NCI-H82 treated with DMSO at 0.1 percent for 48 hours (cell line): ENCODE results near the gene EPC1.

Experiments
- DNase-seq: peaks from one replicate; lab custom pipeline; 2025; ENCODE audit not compliant: unreplicated experiment; lab: John Stamatoyannopoulos, UW

The EPC1 gene

DNA sequence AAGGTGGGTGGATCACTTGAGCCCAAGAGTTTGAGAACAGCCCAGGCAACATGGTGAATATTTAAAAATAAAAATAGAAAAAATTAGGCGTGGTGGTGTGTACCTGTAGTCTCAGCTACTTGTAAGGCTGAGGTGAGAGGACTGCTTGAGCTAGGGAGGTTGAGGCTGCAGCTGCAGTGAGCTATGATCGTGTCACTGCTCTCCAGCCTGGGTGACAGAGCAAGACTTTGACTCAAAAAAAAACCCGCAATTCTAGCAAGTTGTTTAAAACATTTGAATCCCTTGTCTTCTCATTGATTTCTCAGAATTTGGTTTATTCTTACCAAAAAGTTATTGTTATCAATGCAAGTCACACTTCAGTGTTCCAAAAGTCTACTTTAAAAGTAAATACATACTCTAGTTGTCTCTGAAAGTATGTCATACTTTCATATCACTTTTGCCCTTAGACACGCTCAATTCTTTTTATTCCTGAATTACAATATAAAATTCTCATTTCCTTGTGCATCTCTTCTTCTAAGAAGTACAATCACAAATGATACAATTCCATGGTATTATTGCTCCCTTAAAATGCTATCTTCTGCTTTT, 6.3 kb downstream of the EPC1 start:
- no peak for DNase-seq

DNA sequence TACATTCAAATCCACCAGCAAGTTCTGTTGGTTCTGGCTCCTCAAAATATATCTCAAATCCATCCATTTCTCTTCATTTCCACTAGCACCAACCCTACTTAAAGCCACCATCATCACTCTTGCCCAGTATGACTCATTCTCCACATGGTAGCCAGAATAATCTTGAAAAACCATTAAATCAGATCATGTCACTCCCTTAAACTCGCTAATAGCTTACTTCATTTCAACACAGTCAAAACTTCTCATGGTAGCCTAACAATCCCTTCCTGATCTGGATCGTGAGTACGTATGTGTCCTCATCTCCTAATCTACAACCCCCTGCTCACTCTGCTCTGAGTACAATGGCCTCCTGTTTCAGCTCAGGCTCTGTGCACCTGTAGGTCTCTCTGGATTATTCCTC, 8.7 kb downstream of the EPC1 start:
- DNase-seq: no peak

DNA sequence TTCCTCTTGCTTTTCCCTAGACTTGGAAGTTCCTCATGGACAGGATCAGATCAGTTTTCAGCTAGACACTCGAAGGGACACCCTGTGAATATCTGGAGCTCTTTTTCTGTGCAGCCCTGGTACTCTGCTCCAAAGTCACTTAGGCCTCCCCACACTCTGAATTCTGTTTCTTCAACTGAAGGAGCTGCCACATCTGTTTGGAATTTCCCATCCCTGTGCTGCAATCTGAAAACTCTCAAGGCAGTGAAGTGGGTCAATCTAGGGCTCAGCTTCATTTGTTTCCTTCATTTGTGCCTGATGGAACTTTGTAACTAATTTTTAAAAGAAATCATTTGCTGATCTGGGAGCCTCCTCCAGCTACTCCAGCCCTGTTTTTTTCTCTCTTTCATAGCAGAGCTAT, 9.6 kb downstream of the EPC1 start:
- no peak for DNase-seq

DNA sequence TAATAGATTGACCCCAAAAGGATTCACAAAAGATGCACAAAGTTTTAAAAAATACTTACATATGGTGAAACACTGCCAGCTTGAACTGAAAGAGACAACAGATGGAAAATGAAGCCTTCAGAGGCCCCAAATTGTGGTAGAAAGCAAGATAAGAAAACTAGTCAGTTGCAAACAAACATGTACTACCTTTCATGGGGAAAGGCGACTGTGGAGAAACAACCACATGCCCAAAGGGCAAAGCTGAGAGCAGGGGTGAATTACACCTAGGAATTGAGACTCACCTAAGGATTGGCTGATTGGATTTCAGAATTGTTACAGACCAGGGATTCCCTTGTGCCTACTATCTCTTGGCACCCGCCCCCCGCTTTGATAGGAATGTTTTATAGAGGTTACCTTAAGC, 13.1 kb downstream of the EPC1 start:
- no peak for DNase-seq

DNA sequence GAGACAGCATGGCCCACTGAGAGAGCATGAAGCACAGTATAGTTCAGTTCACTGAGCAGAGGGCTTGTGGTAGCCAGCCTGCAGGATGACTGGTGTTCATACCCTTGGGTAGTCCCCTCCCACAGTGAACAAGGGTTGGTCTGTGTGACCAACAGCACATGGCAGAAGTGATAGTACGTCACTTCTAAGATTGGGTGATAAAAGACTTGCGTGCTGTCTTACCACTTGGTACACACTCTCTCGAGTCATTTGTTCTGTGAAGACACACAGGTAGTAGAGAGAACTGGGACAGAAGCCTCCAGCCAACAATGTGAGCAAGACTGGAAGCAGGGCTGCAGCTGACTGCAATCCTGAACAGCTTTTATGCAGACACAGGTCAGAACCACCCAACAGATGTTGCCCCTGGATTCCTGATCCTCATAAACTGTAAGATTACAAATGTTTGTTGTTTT, 14.6 kb downstream of the EPC1 start:
- DNase-seq: no peak

DNA sequence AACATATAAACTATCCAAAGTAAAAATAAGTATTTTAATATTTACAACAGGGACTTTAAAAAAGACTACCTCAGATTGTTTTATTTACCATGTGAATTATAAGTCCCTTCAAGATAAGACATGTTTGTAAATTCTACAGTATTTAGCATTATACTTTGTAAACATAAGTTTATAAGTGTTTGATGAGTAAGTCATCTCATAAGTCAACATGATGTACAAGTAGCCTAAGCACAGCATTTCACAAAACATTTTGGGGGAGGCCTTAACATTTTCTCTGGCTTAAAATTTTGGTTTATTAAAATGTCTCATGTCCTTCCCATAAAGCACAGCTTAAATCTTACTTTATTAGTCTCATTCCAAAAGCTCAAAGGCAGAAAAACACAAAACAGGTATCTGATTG, 15.4 kb downstream of the EPC1 start:
- DNase-seq: no peak

DNA sequence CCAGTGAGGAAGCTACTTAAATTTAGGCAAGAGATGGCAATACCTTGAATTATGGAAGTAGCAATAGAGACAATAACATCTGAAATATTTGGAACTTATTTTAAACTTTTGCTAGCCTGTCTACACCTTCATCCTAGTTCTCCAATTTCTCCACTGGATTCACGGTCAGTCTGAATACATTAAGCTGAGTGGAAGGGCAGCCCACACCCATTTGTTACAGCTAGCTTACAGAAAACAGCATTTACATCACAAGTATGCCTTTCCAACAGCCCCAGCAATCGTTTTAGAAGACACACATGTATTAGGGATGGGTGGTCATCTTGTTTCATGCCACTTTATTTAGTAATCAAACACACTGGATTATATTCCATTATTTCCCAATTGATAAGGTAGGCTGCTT, 16.7 kb downstream of the EPC1 start:
- no peak for DNase-seq

DNA sequence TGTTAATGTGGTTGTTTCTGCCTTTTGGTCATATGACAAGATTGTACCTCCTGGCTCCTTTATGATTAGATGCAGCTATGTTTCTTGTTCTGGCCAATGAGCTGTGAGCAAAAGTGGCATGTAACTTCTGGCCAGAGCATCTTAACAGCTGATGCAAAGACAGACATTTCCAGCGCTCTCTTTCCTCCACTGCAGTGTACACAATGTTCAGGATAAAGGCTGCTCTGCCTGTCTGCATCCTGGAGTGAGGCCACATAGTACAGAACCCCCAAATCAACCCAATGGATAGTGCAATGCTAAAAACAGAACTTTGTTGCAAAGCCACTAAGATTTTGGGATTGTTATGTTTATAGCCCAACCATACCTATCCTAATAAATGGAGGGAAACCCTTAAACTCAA, 17.9 kb downstream of the EPC1 start:
- no peak for DNase-seq

DNA sequence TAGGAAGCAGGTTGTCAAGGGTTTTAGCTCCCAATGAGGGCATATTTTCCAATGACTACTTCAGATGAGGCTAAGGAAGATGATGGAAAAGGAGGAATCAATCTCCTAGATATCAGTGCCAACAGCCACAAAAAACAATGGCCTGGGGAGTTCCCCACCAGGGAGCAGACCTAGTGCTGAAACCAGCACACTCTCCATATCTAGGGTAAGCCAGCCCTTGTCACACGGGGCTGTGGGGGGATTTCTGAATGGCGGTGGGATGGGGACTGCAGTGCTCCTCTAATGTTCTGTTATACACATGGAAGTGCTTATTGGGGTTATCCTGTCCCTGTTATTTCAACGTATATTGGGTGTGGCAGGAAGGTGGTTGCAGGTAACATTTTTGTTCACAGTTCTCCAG, 18.5 kb downstream of the EPC1 start:
- no peak for DNase-seq

DNA sequence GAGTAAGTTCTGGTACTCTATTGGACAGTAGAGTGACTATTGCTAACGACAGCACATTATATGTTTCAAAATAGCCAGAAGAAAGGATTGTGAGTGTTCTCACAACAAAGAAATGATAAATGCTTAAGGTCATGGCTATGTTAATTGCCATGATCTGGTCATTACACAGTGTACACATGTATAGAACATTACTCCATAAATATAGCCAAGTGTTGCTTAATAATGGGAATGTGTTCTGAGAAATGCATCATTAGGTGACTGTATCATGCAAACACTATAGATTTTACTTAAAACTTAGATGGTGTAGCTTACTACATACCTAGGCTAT, 19.6 kb downstream of the EPC1 start:
- DNase-seq: no peak

DNA sequence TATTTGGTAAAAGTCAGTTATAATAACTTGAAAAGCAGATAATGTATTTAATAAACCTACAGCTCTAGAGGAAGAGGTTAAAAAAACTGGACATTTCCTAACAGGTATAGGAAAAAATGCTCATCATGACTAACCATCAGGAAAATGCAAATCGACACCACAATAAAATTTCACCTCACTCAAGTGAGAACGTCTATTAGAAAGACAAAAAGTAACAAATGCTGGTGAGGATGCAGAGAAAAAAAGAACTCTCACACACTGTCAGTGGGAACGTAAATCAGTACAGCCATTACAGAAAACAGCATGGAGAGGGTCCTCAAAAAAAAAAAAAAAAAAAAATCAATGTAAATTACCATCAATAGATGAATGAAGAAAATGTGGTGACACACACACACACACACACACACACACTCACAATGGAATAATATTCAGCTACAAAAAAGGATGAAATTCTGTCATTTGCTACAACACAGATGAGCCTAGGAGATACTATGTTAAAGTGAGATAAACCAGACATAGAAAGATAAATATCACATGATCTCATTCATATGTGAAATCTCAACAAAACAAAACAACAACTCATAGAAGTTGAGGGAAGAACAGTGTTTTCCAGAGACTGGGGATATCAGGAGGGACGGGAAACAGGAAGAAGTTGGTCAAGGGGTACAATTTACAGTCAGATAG, 20.1 kb downstream of the EPC1 start:
- no peak for DNase-seq

DNA sequence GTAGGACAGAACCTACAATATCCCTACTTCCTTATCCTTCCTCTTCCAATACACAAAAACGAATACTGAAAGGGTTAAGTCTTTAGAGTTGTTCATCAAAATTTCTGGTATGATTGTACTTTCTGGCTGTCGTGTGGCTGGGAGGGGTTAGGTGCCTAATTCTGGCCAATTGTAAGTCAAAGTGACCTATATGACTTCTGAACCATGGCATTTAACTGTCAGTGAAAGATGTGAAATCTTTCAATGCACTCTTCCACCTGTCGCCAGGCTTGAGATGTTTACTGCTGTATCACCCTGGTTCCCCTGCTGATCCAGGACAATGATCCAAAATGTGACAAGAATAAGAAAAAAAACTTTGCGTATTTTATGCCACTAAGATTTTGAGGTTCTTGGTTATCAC, 20.8 kb downstream of the EPC1 start:
- DNase-seq: no peak

DNA sequence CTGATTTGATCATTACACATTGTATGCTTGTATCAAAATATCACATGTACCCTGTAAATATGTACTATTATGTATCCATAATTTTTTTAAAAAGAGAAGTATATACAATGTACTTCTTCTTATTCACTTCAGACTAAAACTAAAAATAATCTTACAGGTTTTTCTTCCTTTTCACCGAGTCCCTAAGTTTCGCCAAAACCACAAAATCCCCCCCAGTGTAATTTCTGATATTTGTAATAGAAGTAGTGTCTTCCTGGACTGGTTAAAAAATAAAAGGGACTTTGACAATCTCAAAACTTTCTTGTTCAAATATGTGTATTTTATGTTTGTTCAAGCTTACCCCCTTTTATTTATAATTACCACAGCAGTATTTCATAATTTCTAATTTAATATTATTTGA, 23.9 kb downstream of the EPC1 start:
- no peak for DNase-seq

DNA sequence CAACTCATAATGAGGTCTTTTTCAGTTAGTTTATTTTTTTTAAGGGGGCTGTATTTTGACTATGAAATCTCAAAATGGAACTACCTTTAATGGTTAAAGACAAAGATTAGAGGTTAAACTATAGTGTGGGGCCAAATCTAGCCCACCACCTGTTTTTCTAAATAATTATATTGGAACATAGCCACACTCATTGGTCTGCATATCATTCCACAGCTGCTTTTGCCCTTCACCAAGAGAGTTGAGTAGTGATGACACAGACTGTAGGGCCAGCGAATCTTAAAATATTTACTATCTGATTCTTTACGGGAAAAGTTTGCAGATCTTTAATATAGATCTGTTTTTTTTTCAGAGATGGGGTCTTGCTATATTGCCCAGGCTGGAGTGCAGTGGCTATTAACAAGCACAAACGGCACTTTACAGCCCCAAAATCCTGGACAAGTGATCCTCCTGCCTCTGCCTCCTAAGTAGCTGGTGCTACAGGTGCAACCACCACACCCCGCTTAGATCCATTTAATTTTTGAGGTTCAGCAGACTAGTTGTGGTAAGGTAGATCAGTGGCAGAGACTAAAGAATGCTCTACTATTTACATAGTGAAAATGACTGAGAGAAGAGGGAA, 25.8 kb downstream of the EPC1 start:
- DNase-seq: no peak

DNA sequence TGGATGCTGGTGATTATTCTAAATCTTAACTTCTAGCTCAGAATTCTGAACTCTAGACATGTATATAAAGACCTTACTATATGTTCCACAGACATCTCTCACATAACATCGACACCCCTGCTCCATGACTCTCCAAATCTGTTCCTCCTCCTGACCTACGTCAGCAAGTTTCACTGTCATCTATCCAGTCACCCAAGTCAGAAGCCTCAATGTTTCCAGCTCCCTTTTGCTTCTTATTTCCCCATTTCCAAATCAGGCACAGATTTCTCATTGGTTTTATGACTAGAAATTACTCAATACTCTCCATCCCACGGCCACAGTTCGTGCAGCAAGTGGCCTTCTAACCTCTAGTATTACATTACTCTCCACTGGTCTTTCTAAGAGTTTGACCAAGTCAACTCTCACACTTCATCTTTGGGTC, 28.5 kb downstream of the EPC1 start:
- no peak for DNase-seq

DNA sequence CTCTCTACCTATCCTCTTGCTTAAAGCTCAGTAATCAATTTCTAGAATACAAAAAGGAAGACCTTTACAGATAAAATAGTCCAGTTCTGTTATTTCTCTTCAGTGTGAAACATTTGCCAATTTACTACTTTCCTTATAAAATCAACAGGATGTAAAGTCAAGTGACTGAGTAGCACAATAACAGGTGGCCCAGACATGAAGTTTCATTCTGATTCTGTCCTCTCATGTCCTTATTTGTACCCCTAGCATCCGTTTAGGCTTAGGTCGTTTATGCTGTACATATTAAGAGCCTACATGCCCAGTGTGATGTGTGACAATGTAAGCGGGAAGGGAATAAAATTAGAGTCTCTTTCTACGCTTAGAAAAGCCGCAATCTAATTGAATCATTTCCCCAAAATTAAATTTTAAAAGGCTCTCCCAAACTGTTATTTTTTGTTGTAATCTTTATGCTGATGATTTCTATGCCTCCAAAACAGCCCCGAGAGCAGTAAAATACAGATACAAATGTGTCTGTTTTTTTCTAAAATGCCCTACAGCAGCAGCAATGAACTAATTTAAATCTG, 29.1 kb downstream of the EPC1 start:
- DNase-seq: no peak

DNA sequence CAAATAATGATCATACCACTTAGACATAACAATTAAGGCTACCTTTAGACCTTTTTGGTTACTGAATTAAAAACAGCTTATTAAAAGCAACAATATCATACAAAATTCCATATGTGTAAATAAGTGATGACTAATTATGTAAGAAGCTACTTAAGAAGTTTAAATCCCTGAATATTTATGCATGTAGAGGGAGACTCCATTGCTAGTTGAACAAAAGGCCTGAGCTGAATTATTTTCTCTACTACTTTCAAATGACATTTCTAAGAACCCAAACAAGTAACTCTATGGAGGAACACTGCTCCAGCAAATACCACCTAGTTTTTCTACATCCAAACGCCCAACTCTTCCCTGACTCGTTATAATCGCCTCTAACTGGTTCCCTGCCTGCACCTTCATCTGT, 31.5 kb downstream of the EPC1 start:
- DNase-seq: no peak

DNA sequence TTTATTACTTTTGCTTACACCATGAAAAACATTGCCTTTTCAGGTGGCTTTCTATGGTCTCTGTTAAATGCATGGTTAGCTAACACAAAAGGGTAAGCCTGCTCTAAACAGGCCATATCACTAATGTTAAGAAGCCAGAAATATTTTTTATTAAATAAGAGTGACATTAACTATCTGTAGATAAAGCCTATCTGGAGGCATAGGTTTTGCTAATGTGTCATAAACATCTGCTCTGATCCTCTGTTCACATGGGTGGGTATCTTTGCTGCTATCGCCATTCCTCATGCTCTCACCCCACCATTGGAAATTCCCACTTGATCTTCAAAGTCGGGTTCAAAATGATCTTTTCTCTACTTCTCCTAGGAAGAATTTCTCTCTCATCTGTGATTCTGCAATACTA, 32.4 kb downstream of the EPC1 start:
- DNase-seq: no peak

DNA sequence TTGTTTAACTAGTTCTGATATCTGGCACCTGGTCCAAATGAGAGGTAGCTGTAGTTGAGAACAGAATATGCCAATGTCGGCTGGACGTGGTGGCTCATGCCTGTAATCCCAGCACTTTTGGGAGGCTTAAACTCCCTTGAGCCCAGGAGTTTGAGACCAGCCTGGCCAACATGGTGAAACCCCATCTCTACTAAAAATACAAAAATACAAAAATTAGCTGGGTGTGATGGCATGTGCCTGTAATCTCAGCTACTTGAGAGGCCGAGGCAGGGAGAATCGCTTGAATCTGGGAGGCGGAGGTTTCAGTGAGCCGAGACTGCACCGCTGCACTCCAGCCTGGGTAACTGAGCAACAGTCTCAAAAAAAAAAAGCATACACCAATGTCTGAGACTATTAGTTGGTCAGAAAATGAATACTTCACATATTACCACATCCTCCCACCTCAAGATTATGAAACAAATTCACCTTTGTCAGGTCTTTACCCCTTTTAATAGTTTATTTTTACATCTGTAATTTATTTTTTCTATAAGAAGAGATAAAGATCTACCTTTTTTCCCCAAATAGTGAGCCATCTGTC, 38.8 kb downstream of the EPC1 start:
- DNase-seq: no peak

DNA sequence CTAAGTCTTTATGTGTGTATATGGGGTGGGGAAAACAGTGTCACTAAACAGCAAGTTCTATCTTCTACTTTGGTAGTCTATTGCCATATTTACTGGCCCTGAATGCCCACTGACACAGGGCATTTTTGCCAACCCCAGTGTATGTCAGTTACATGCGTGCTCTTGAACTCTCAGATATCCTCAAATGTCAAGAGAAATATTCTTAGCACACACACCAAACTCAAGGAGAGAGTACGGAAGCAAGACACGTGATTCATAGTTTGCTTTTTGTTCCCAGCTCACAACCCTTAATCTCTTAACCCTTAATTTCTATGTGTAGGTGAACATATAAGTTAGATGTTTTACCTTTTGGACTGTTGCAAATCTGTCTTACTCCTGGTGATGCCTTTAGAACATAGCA, 39.3 kb downstream of the EPC1 start:
- no peak for DNase-seq

DNA sequence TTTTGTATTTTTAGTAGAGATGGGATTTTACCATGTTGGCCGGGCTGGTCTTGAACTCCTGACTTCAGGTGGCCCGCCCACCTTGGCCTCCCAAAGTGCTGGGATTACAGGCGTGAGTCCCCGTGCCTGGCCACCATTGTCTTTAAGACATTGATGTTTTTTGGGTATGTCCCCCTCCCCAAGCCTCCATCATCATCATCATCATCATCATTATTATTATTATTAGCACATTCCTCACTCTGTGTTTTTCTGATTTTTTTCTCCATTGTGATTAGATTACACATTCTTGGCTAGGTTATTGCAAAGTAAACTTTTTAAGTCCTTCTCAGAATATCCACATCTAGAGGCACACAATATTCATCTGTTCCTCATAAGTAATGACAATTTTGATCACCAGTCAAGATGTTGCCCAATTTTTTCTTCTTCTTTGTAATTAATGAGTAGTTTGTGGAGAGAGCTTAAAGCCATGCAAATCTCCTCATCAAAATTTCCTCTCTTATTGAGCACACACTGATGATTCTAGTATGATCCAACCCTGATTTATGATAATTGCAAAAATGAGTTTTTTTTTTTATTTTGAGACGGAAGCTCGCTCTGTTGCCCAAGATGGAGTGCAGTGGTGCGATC, 47.5 kb downstream of the EPC1 start:
- DNase-seq: no peak
